Sigmoid colon (tissue), 4 donors: ENCODE data around the gene STAG1.

Source experiments
- CTCF ChIP-seq, 4 experiments: fragments of 450-650 bp in 3 of 4; fragments of 200-600 bp in 1 of 4; IDR thresholded peaks; one replicate each; pipeline ENCODE4 v1.5.1; 2016 to 2019; ENCODE audit warnings: antibody characterized with exemption in 4 of 4, mild to moderate bottlenecking in 3 of 4, moderate library complexity in 2 of 4
- EP300 ChIP-seq, 4 donors: sonication (generic); formaldehyde crosslinking; IDR thresholded peaks; one replicate each; pipeline ENCODE4 v1.6.1; 2017; ENCODE audit warnings: antibody characterized with exemption in 4 of 4
- POLR2A ChIP-seq, 2 donors: fragments of 450-650 bp; IDR thresholded peaks; one replicate each; pipeline ENCODE4 v1.6.1; 2016; ENCODE audit warnings: antibody characterized with exemption in 2 of 2, mild to moderate bottlenecking in 2 of 2, moderate library complexity in 2 of 2
- POLR2AphosphoS5 ChIP-seq, 4 donors: sonication (generic); formaldehyde crosslinking; IDR thresholded peaks; one replicate each; pipeline ENCODE4 v1.6.1; 2017; ENCODE audit warnings: antibody characterized with exemption in 4 of 4

GRCh38 chr3:136675150-136675858 lies 76.9 kb downstream of the STAG1 start:
- no peak for TF ChIP-seq POLR2A (IDR thresholded peaks at IDR 0.05)
- TF ChIP-seq CTCF (IDR thresholded peaks at IDR 0.05) = no peak
- TF ChIP-seq POLR2AphosphoS5 (IDR thresholded peaks at IDR 0.05) = no peak
- TF ChIP-seq EP300 (IDR thresholded peaks at IDR 0.05) = no peak
